ENCODE measurements around the gene ARHGAP28.

Gene ARHGAP28, protein sequence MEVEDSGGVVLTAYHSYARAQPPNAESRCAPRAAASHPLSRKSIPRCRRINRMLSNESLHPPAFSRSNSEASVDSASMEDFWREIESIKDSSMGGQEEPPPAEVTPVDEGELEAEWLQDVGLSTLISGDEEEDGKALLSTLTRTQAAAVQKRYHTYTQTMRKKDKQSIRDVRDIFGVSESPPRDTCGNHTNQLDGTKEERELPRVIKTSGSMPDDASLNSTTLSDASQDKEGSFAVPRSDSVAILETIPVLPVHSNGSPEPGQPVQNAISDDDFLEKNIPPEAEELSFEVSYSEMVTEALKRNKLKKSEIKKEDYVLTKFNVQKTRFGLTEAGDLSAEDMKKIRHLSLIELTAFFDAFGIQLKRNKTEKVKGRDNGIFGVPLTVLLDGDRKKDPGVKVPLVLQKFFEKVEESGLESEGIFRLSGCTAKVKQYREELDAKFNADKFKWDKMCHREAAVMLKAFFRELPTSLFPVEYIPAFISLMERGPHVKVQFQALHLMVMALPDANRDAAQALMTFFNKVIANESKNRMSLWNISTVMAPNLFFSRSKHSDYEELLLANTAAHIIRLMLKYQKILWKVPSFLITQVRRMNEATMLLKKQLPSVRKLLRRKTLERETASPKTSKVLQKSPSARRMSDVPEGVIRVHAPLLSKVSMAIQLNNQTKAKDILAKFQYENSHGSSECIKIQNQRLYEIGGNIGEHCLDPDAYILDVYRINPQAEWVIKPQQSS

DNA sequence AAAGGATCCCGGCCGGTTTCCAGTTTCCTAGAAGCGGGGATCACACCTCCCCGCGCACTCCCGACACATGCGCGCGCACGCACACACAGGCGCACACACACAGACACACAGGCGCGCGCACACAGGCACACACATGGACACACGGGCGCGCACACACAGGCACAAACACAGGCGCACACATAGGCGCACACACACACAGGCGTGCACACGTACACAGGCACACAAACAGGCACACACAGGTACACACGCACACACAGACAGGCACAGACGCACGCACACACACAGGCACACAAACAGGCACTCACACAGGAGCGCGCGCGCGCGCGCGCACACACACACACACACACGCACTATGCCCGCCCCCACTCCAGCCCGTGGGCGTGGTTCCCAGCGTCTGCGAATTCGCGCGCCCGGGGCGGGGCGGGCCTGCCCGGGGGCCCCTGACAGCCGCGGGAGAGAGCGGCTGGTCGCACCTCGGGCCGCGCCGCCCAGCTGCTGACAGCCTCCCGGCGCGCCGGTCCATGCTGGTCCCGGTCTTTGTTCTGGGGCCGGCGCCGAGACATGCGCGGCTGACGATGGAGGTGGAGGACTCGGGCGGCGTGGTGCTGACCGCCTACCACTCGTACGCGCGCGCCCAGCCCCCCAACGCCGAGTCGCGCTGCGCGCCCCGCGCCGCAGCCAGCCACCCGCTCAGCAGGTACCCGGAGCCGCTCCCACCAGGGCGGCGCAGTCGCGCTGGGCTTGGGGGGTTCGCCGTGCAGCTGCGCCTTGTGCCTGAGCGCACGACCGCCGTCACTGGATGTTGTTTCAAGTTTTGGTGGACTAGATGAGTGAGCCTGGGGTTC lies at the start of gene ARHGAP28:
Gene ARHGAP28 (plus strand): TSS at position 470 of the 845 bp plus-strand sequence. CDS start 106 bp downstream, at position 576.
- peak; percentile 65 for DNase-seq (ENCODE audit: extremely low read depth, low read depth)
- peak within 1 kb of the TSS; percentile 55 for H3K4me3 ChIP-seq (replicated peaks; ENCODE audit: low read depth, low read length)
- TF ChIP-seq, protein P1, sequence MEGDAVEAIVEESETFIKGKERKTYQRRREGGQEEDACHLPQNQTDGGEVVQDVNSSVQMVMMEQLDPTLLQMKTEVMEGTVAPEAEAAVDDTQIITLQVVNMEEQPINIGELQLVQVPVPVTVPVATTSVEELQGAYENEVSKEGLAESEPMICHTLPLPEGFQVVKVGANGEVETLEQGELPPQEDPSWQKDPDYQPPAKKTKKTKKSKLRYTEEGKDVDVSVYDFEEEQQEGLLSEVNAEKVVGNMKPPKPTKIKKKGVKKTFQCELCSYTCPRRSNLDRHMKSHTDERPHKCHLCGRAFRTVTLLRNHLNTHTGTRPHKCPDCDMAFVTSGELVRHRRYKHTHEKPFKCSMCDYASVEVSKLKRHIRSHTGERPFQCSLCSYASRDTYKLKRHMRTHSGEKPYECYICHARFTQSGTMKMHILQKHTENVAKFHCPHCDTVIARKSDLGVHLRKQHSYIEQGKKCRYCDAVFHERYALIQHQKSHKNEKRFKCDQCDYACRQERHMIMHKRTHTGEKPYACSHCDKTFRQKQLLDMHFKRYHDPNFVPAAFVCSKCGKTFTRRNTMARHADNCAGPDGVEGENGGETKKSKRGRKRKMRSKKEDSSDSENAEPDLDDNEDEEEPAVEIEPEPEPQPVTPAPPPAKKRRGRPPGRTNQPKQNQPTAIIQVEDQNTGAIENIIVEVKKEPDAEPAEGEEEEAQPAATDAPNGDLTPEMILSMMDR (IDR thresholded peaks at IDR 0.05; ENCODE audit: low read depth, low read length, missing control alignments) = peak; percentile 20

DNA sequence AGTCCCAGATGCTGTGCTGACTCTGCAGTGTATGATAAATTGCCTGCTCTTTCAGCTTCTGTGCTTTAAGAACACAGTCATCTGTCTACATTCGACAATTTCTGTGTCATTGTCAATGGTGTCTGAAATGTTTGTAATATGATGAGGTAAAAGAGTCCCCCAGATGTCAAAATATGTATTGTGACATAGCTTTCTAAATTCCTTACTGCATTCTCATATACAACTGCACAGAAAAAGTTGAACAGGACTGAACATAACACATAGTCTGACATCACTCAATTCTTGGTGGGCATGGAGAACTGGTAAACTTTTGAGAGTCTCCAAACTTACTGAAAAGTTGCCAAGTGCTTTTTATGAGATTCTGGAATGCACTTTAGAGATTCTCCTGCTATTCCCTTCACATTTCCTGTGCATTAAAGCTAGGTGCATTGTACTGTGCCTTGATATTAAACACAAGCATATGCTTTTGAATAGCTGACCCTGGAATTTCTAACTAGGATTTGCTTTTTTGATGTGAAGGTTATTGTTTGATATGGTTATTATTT lies 48.1 kb upstream of the ARHGAP28 start:
- no peak overlapping the region for H3K4me3 ChIP-seq (replicated peaks; ENCODE audit: low read depth, low read length)
- TF ChIP-seq, protein P1 (IDR thresholded peaks at IDR 0.05; ENCODE audit: low read depth, low read length, missing control alignments) = no peak
- DNase-seq (ENCODE audit: extremely low read depth, low read depth) = no peak

DNA sequence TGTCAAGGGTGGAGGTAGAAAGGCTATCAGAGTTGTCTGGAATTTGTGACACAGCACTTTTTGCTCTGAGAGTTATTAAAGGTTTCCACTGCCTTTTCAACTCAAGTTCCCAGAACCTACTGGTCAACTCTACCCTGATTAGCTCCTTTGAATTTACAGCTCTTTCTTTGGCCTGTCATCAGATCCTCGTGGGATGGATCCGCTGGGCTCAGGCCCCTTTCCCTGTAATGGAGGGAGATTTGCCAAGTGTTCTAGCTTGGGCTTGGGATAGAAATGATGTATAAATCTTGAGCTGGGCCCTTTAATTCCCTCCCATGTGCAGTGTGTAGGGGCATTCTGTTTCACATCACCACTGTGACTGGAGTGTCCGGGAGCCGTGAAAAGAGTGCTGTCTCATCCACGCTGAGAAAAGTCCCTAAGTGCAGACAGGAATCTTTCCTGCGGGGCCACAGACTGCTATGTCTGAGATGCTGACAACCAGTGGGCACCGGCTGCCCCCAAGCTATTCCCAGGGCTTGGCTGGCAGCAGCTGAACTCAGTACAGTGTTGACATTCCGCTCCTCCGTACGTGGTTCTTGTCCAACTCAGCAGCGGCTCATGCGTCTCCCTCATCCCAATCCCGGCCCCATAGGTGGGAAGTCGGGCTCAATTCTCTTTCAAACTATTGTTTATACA lies 46.9 kb upstream of the ARHGAP28 start:
- TF ChIP-seq, protein P1 (IDR thresholded peaks at IDR 0.05; ENCODE audit: low read depth, low read length, missing control alignments) = no peak
- DNase-seq (ENCODE audit: extremely low read depth, low read depth) = no peak
- H3K4me3 ChIP-seq (replicated peaks; ENCODE audit: low read depth, low read length) = no peak overlapping the region

DNA sequence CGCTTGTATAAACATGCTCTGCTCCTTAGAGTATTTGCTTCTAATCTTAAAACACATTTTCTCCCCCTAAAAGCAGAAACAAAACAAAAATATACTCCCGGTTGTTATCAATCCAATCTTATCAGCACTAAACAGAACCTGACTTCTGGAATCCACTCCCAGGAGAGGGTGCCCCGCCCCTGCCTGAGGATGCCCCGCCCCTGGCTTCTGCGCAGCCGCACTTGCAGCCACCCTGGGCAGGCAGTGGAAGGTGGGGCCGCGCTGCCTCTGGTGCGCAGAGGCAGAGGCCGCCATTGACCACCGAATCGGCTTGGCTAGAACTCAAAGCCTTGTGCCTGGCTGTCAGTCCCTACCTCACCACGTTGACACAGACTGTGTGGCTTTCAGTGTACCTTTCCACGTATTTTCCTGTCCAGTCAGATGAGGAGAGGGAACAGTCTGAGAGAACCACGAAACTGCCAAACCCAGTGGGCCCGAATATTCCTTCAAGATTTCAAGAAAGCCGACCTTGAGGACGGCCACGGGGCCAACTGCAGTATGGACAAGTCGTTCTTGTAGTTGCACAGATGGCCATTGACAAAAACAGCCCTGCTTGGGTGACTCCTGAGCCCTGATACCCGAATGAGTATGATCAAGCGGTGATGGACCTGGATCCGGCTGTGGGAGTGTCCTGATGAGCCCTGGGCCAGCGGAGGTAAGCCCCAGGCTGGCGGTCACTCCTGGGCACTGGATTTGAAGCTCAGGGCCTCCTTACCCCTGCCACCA lies 46.2 kb upstream of the ARHGAP28 start:
- no peak for DNase-seq (ENCODE audit: extremely low read depth, low read depth)
- TF ChIP-seq, protein P1 (IDR thresholded peaks at IDR 0.05; ENCODE audit: low read depth, low read length, missing control alignments) = no peak
- no peak overlapping the region for H3K4me3 ChIP-seq (replicated peaks; ENCODE audit: low read depth, low read length)

DNA sequence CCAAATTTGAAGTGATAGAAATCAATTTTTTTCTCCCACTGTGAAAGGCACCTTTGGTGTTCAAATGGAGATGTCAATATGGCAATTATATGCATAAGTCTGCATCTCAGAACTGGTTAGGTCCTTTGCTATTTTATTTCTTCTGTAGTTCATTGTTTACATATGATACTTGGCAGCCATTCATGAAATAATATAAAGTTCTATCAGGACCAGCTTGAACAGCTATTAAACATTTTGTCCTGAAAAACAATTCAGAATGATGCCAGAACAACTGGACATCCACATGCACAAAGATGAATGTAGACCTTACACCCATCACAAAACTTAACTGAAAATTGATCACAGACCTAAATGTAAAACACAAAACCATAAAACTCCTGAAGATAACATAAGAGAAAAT lies 41.8 kb upstream of the ARHGAP28 start:
- DNase-seq (ENCODE audit: extremely low read depth, low read depth) = no peak
- TF ChIP-seq, protein P1 (IDR thresholded peaks at IDR 0.05; ENCODE audit: low read depth, low read length, missing control alignments) = no peak

More for the DNA sequence above, 41.8 kb upstream of the ARHGAP28 start:
- H3K4me3 ChIP-seq (replicated peaks; ENCODE audit: low read depth, low read length) = no peak overlapping the region
